Smooth muscle cell (in vitro differentiated cells): ENCODE measurements around the gene C20orf173. TPM values are rescaled to one million over a fixed set of nuclear protein-coding genes. Genes with fewer than 3 reads are reported as not detected.

ENCODE experiments used
- DNase-seq: peaks from one replicate; lab custom pipeline; 2025; ENCODE audit not compliant: unreplicated experiment; lab: John Stamatoyannopoulos, UW
- H2AFZ ChIP-seq: fragments of 200-600 bp; sonication (generic); 2 replicates; pipeline ENCODE4 v1.6.0; 2016; ENCODE audit warnings: antibody characterized with exemption, low read depth, mild to moderate bottlenecking
- H3F3A ChIP-seq: fragments of 200-600 bp; sonication (generic); 2 replicates; pipeline ENCODE4 v1.6.0; 2017; ENCODE audit warnings: antibody characterized with exemption, low read depth
- H3K27ac ChIP-seq: fragments of 200-600 bp; sonication (generic); 2 replicates; pipeline ENCODE4 v1.5.1; 2016; ENCODE audit warnings: low read depth, mild to moderate bottlenecking
- H3K27me3 ChIP-seq: fragments of 200-600 bp; sonication (generic); 2 replicates; pipeline ENCODE4 v1.6.1; 2016; ENCODE audit warnings: low read depth, mild to moderate bottlenecking
- H3K36me3 ChIP-seq: fragments of 200-600 bp; sonication (generic); 2 replicates; pipeline ENCODE4 v1.5.1; 2016; ENCODE audit warnings: low read depth
- H3K4me1 ChIP-seq: fragments of 200-600 bp; sonication (generic); 2 replicates; pipeline ENCODE4 v1.5.1; 2016; ENCODE audit warnings: low read depth
- H3K4me2 ChIP-seq: fragments of 200-600 bp; sonication (generic); 2 replicates; pipeline ENCODE4 v1.6.0; 2016; ENCODE audit warnings: mild to moderate bottlenecking
- H3K4me3 ChIP-seq: fragments of 200-600 bp; sonication (generic); 2 replicates; pipeline ENCODE4 v1.5.1; 2016; ENCODE audit warnings: mild to moderate bottlenecking
- H3K79me2 ChIP-seq: fragments of 200-600 bp; sonication (generic); 2 replicates; pipeline ENCODE4 v1.6.0; 2016; ENCODE audit warnings: low read depth, mild to moderate bottlenecking
- H3K9ac ChIP-seq: fragments of 200-600 bp; sonication (generic); 2 replicates; pipeline ENCODE4 v1.6.0; 2016; ENCODE audit warnings: low read depth
- H3K9me3 ChIP-seq: fragments of 200-600 bp; sonication (generic); replicated peaks from 2 replicates; pipeline ENCODE4 v1.5.1; 2016; ENCODE audit warnings: low read depth
- H4K20me1 ChIP-seq: fragments of 200-600 bp; sonication (generic); 2 replicates; pipeline ENCODE4 v1.6.0; 2016; ENCODE audit warnings: low read depth
- WGBS: methylation state at CpG from one replicate; pipeline ENCODE4 v1.1.7; 2016; ENCODE audit warnings: low lambda C conversion rate; 5-methylcytosine and 5-hydroxymethylcytosine counted together
- polyA plus RNA-seq: library from polyadenylated mRNA; unstranded; fragments of >200 nt; fragmentation: Nextera tagmentation; extraction: Ambion mirVana; gene quantifications from 2 replicates; pipeline ENCODE4 v1.2.1, GENCODE V29; 2016
- total RNA-seq: library from RNA; depleted of rRNA; stranded (reverse); fragments of >200 nt; gene quantifications from 2 replicates; pipeline ENCODE4 v1.2.3, GENCODE V29; 2014
- TF ChIP-seq, protein P1 (sequence below): fragments of 200-600 bp; sonication (generic); IDR thresholded peaks from 2 replicates; pipeline ENCODE4 v1.5.1; 2017; ENCODE audit warnings: borderline replicate concordance, mild to moderate bottlenecking, antibody characterized with exemption; ENCODE audit not compliant: insufficient read depth, poor library complexity, severe bottlenecking

Gene C20orf173
- total and polyA plus RNA-seq, 2 experiments from 2014 or later = not detected

DNA sequence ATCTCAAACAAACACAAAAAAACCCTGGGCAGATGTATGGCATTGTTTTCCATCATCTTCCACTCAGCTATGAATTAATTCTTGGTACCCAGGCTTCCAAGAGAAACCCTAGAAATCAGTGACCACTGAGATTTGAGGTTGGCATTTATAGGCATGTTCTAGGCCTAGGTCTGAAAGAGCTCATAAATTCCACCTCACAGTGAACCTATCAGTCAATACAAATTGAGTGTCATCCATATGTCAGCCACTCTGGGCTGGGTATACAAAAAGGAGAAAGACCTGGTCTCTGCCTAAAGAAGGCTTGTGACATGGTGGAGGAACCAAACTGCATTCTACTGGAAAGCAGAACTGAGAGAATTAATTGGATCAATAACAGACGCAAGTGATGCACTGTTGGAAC, 30.2 kb downstream of the C20orf173 start:
- peaks cover 14% of the 10 kb centered on the region for H3K36me3 ChIP-seq
- no peaks in the 10 kb centered on the region for H3K4me1 ChIP-seq
- WGBS = 97% methylated on average over 1 of the region's 1 CpG
- no peaks in the 10 kb centered on the region for H4K20me1 ChIP-seq
- H3K9me3 ChIP-seq = no peaks in the 10 kb centered on the region
- no peak overlapping the region for H2AFZ ChIP-seq
- TF ChIP-seq, protein P1, sequence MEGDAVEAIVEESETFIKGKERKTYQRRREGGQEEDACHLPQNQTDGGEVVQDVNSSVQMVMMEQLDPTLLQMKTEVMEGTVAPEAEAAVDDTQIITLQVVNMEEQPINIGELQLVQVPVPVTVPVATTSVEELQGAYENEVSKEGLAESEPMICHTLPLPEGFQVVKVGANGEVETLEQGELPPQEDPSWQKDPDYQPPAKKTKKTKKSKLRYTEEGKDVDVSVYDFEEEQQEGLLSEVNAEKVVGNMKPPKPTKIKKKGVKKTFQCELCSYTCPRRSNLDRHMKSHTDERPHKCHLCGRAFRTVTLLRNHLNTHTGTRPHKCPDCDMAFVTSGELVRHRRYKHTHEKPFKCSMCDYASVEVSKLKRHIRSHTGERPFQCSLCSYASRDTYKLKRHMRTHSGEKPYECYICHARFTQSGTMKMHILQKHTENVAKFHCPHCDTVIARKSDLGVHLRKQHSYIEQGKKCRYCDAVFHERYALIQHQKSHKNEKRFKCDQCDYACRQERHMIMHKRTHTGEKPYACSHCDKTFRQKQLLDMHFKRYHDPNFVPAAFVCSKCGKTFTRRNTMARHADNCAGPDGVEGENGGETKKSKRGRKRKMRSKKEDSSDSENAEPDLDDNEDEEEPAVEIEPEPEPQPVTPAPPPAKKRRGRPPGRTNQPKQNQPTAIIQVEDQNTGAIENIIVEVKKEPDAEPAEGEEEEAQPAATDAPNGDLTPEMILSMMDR = no peak
- no peaks in the 10 kb centered on the region for H3K79me2 ChIP-seq
- H3K27ac ChIP-seq = no peak overlapping the region
- H3F3A ChIP-seq = no peaks in the 10 kb centered on the region
- H3K27me3 ChIP-seq = no peaks in the 10 kb centered on the region
- H3K4me2 ChIP-seq = no peak overlapping the region
- H3K4me3 ChIP-seq = no peak overlapping the region
- no peak overlapping the region for H3K9ac ChIP-seq
- no peak for DNase-seq

DNA sequence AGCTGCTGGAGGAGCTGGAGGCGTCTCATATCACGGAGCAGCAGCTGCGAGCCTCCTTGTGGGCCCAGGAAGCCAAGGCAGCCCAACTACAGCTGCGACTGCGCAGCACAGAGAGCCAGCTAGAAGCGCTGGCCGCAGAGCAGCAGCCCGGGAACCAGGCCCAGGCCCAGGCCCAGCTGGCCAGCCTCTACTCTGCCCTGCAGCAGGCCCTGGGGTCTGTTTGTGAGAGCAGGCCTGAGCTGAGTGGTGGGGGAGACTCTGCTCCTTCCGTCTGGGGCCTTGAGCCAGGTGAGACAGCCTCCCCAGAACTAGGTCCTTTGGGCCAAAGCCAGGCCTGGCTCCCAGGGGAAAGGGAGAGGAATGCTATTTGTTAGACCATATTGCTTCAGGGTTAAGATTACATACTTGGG, 31.7 kb downstream of the C20orf173 start:
- H3K27ac ChIP-seq = no peak overlapping the region
- H3K36me3 ChIP-seq = peaks cover 14% of the 10 kb centered on the region
- WGBS = 97% methylated on average over 9 of the region's 9 CpGs
- H2AFZ ChIP-seq = no peak overlapping the region
- no peak for DNase-seq
- H3K4me3 ChIP-seq = no peak overlapping the region
- no peaks in the 10 kb centered on the region for H3F3A ChIP-seq
- TF ChIP-seq, protein P1 = no peak
- H3K79me2 ChIP-seq = no peaks in the 10 kb centered on the region
- no peaks in the 10 kb centered on the region for H4K20me1 ChIP-seq
- H3K9ac ChIP-seq = no peak overlapping the region
- H3K4me2 ChIP-seq = no peak overlapping the region
- no peaks in the 10 kb centered on the region for H3K27me3 ChIP-seq
- no peaks in the 10 kb centered on the region for H3K9me3 ChIP-seq
- H3K4me1 ChIP-seq = no peaks in the 10 kb centered on the region

DNA sequence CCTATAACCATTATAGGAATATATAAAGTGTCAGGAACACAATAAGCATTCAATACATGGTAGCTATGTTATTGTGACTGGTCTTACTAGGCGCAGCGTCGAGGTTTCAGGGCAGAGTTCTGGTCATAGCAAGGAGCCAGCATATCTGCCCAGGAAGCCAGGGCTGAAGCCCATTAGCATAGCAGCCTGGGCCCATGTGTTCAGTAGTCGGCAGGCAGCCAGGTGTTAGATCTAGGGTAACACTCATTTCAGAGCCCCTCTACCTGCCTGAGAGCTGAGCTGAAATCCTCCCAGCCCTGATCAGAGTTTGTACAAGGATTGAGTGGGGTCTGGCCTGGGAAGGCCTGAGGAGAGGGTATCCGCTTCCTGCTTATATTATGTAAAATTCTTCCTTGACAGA, 32.1 kb downstream of the C20orf173 start:
- Histone ChIP-seq H3K36me3 (peaks cover 14% of the 10 kb centered on the region), H3K4me3 (no peak overlapping the region)
- 97% methylated on average over 5 of the region's 5 CpGs for WGBS

DNA sequence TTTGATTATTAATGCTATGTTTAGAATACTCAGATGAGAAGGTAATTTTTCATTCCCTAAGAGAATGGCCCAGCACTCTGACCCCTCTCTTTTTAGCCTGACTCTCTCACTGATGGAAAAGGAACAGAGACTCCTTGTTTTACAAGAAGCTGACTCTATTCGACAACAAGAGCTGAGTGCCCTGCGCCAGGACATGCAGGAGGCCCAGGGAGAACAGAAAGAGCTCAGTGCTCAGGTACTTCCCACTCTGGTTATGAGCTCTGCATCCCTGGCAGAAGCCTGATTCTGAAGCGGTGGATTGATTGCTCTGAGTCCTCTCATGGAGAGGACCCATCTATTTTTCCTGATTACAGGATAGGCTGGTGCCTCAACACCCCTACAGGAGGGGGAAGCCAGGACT, 33.0 kb downstream of the C20orf173 start:
- H3K9me3 ChIP-seq = no peaks in the 10 kb centered on the region
- peaks cover 18% of the 10 kb centered on the region for H3K36me3 ChIP-seq
- 98% methylated on average over 3 of the region's 3 CpGs for WGBS
- H3K79me2 ChIP-seq = no peaks in the 10 kb centered on the region
- no peak for DNase-seq
- no peak overlapping the region for H3K4me3 ChIP-seq
- no peak overlapping the region for H3K9ac ChIP-seq
- no peak overlapping the region for H2AFZ ChIP-seq
- H3F3A ChIP-seq = no peaks in the 10 kb centered on the region
- no peaks in the 10 kb centered on the region for H4K20me1 ChIP-seq
- no peaks in the 10 kb centered on the region for H3K27me3 ChIP-seq
- no peak overlapping the region for H3K27ac ChIP-seq
- no peaks in the 10 kb centered on the region for H3K4me1 ChIP-seq
- TF ChIP-seq, protein P1 = no peak
- H3K4me2 ChIP-seq = no peak overlapping the region

More for the DNA sequence above, 32.1 kb downstream of the C20orf173 start:
- H3K9ac ChIP-seq = no peak overlapping the region
- no peak overlapping the region for H3K4me2 ChIP-seq
- no peaks in the 10 kb centered on the region for H3F3A ChIP-seq
- no peak for DNase-seq
- no peaks in the 10 kb centered on the region for H3K4me1 ChIP-seq
- TF ChIP-seq, protein P1 = no peak
- no peak overlapping the region for H2AFZ ChIP-seq
- H3K9me3 ChIP-seq = no peaks in the 10 kb centered on the region
- no peaks in the 10 kb centered on the region for H4K20me1 ChIP-seq
- no peak overlapping the region for H3K27ac ChIP-seq
- H3K27me3 ChIP-seq = no peaks in the 10 kb centered on the region
- no peaks in the 10 kb centered on the region for H3K79me2 ChIP-seq
